WTC11 (cell line): ENCODE measurements around the gene CCDC39. TPM values are rescaled to one million over a fixed set of nuclear protein-coding genes. Genes with fewer than 3 reads are reported as not detected.

ENCODE experiments used
- ATAC-seq: fragments of 200-7000 bp; cut with Tn5 transposase; 2 replicates; pipeline ENCODE4 v1.10.0; 2021; ENCODE audit warnings: mild to moderate bottlenecking, moderate library complexity
- CTCF ChIA-PET: fragments of 300-600 bp; sonication (Branson Sonifier 250); formaldehyde crosslinking; loops from one replicate; lab custom pipeline; 2021; ENCODE audit warnings: antibody characterized with exemption; lab: Charles Lee
- POLR2A ChIA-PET: fragments of 350-600 bp; sonication (Branson Sonifier 250); formaldehyde crosslinking; loops from one replicate; lab custom pipeline; 2021; ENCODE audit warnings: antibody characterized with exemption; lab: Charles Lee
- DNase-seq: peaks from one replicate; pipeline ENCODE4 v3.0.0; 2021; ENCODE audit warnings: low spot score
- H3K27ac Mint-ChIP-seq: 2 replicates; pipeline ENCODE4 v1.8.0; 2021; ENCODE audit warnings: mixed read lengths
- H3K27me3 Mint-ChIP-seq: 2 replicates; pipeline ENCODE4 v1.8.0; 2021; ENCODE audit warnings: low read depth, mild to moderate bottlenecking, moderate library complexity, mixed read lengths
- H3K36me3 Mint-ChIP-seq: 2 replicates; pipeline ENCODE4 v1.8.0; 2021; ENCODE audit warnings: mixed read lengths
- H3K4me1 Mint-ChIP-seq: 2 replicates; pipeline ENCODE4 v1.8.0; 2022; ENCODE audit warnings: mixed read lengths
- H3K4me3 Mint-ChIP-seq: 2 replicates; pipeline ENCODE4 v1.8.0; 2021; ENCODE audit warnings: mild to moderate bottlenecking, moderate library complexity, mixed read lengths
- H3K9me3 Mint-ChIP-seq: 2 replicates; pipeline ENCODE4 v1.8.0; 2021; ENCODE audit warnings: mixed read lengths
- ATF2 ChIP-seq: sonication (generic); formaldehyde crosslinking; IDR thresholded peaks from 2 replicates; pipeline ENCODE4 v1.8.1; 2022; ENCODE audit warnings: low read depth, missing genetic modification reagents, borderline replicate concordance
- E2F4 ChIP-seq: sonication (generic); formaldehyde crosslinking; IDR thresholded peaks from 2 replicates; pipeline ENCODE4 v1.8.1; 2022; ENCODE audit warnings: low read depth, mild to moderate bottlenecking, moderate library complexity, missing genetic modification reagents, borderline replicate concordance
- ELF4 ChIP-seq: sonication (generic); formaldehyde crosslinking; IDR thresholded peaks from 2 replicates; pipeline ENCODE4 v1.8.1; 2022; ENCODE audit warnings: low read depth, mild to moderate bottlenecking, moderate library complexity, missing genetic modification reagents
- FOXK1 ChIP-seq: sonication (generic); formaldehyde crosslinking; IDR thresholded peaks from 2 replicates; pipeline ENCODE4 v1.8.0; 2022; ENCODE audit warnings: mild to moderate bottlenecking, moderate library complexity, missing genetic modification reagents
- HMGA2 ChIP-seq: fragments of 250-450 bp; sonication (Bioruptor Pico); IDR thresholded peaks from 2 replicates; pipeline ENCODE4 v1.4.0; 2021; ENCODE audit warnings: mild to moderate bottlenecking, moderate library complexity
- IRF2 ChIP-seq: sonication (generic); formaldehyde crosslinking; IDR thresholded peaks from 2 replicates; pipeline ENCODE4 v1.8.0; 2022; ENCODE audit warnings: low read depth, missing genetic modification reagents, borderline replicate concordance
- MYBL2 ChIP-seq: sonication (generic); formaldehyde crosslinking; IDR thresholded peaks from 2 replicates; pipeline ENCODE4 v1.8.1; 2023; ENCODE audit warnings: mild to moderate bottlenecking, moderate library complexity, missing genetic modification reagents
- NFATC4 ChIP-seq: fragments of 250-450 bp; sonication (Bioruptor Pico); IDR thresholded peaks from 2 replicates; pipeline ENCODE4 v1.9.0; 2021; ENCODE audit warnings: mild to moderate bottlenecking
- OVOL2 ChIP-seq: fragments of 250-450 bp; sonication (Bioruptor Pico); IDR thresholded peaks from 2 replicates; pipeline ENCODE4 v1.9.0; 2021; ENCODE audit warnings: mild to moderate bottlenecking, borderline replicate concordance
- PRRX2 ChIP-seq: fragments of 250-450 bp; sonication (Bioruptor Pico); IDR thresholded peaks from 2 replicates; pipeline ENCODE4 v1.8.0; 2021; ENCODE audit warnings: mild to moderate bottlenecking
- ZNF232 ChIP-seq: sonication (generic); formaldehyde crosslinking; IDR thresholded peaks from 2 replicates; pipeline ENCODE4 v1.8.0; 2022; ENCODE audit warnings: mild to moderate bottlenecking, missing genetic modification reagents
- ZNF396 ChIP-seq: fragments of 250-450 bp; sonication (Bioruptor Pico); IDR thresholded peaks from 2 replicates; pipeline ENCODE4 v1.8.0; 2021; ENCODE audit warnings: mild to moderate bottlenecking, moderate library complexity, borderline replicate concordance
- ZNF416 ChIP-seq: fragments of 250-450 bp; sonication (Bioruptor Pico); IDR thresholded peaks from 2 replicates; pipeline ENCODE4 v1.9.0; 2021; ENCODE audit warnings: mild to moderate bottlenecking, inconsistent platforms
- ZNF512 ChIP-seq: sonication (generic); formaldehyde crosslinking; IDR thresholded peaks from 2 replicates; pipeline ENCODE4 v1.8.1; 2022; ENCODE audit warnings: missing genetic modification reagents, borderline replicate concordance
- total RNA-seq: library from RNA; stranded (reverse); gene quantifications from 3 replicates; pipeline ENCODE4 v1.2.3, GENCODE V29; 2021
- TF ChIP-seq, protein P1 (sequence below): sonication (generic); formaldehyde crosslinking; IDR thresholded peaks from 2 replicates; pipeline ENCODE4 v1.8.1; 2023; ENCODE audit warnings: mild to moderate bottlenecking, missing genetic modification reagents, borderline replicate concordance

The CCDC39 gene
- total RNA-seq, 1 experiment from 2014 or later, result not detected

- no peak overlapping the region for H3K4me3 Mint-ChIP-seq
- ChIA-PET POLR2A (no interaction called here), CTCF (no interaction called here)
- ATAC-seq (no peak), DNase-seq (no peak)
- H3K36me3 Mint-ChIP-seq, result peaks cover 26% of the 10 kb centered on the region
- H3K9me3 Mint-ChIP-seq, result peaks cover 33% of the 10 kb centered on the region
- H3K4me1 Mint-ChIP-seq, result peaks cover 23% of the 10 kb centered on the region
- no peak overlapping the region for H3K27ac Mint-ChIP-seq
- TF ChIP-seq HMGA2 (CRISPR knock-in tag) (no peak), IRF2 (CRISPR knock-in tag) (no peak), PRRX2 (CRISPR knock-in tag) (no peak)
- TF ChIP-seq, all 79 proteins: peak for 0
- H3K27me3 Mint-ChIP-seq, result no peaks in the 10 kb centered on the region
Observed at GRCh38 chr3:180704532-180704931, 25.2 kb upstream of the CCDC39 start.

DNA sequence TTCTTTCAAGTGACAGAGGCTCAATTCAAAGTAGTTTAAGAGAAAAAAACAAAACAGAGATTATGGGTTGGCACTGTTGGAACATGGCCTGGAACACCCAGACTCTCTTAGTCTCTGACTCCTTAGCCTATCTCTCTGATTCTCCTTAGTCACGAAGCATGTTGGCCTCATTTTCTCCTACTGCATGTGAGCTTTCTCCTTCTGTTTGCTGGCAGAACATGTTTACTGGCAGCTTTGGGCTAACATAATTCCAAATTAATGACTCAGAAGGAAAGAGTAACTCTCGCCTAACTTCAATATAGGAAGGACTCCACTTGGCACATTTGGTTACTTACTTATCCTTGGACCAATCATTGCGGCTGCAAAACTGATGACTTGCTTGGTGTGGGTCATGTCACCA, 21.7 kb upstream of the CCDC39 start:
- peaks cover 33% of the 10 kb centered on the region for H3K9me3 Mint-ChIP-seq
- POLR2A ChIA-PET, result no interaction called here

GRCh38 chr3:180698760-180699270, 19.5 kb upstream of the CCDC39 start:
- no peak for DNase-seq
- peaks cover 17% of the 10 kb centered on the region for H3K9me3 Mint-ChIP-seq
- no peaks in the 10 kb centered on the region for H3K27me3 Mint-ChIP-seq
- H3K27ac Mint-ChIP-seq, result no peak overlapping the region; the same call in 1 of the 2 replicates
- TF ChIP-seq ZNF396 (no peak), MYBL2 (no peak), OVOL2 (CRISPR knock-in tag) (no peak), ZNF416 (no peak), ATF2 (CRISPR knock-in tag) (no peak), ELF4 (no peak)
- ATAC-seq, result no peak
- no peaks in the 10 kb centered on the region for H3K4me1 Mint-ChIP-seq
- POLR2A ChIA-PET, result no interaction called here
- peaks cover 11% of the 10 kb centered on the region for H3K36me3 Mint-ChIP-seq
- H3K4me3 Mint-ChIP-seq, result no peak overlapping the region
- CTCF ChIA-PET, result interaction anchor here (0.7 kb wide), 1 partner anchor 31 kb away, joined by 3 read pairs; no protein-coding TSS in a partner anchor

More for the DNA sequence above, 21.7 kb upstream of the CCDC39 start:
- Mint-ChIP-seq H3K4me3 (no peak overlapping the region), H3K36me3 (peaks cover 26% of the 10 kb centered on the region), H3K27me3 (no peaks in the 10 kb centered on the region), H3K27ac (no peak overlapping the region), H3K4me1 (no peaks in the 10 kb centered on the region)
- CTCF ChIA-PET, result no interaction called here
- DNase-seq (no peak), ATAC-seq (no peak)
- TF ChIP-seq NFATC4, result no peak
- TF ChIP-seq E2F4, result no peak
- no peak for TF ChIP-seq ZNF232 (CRISPR knock-in tag)
- no peak for TF ChIP-seq ZNF512 (CRISPR knock-in tag)
- no peak for TF ChIP-seq FOXK1
- TF ChIP-seq ZNF396, result no peak
- TF ChIP-seq, protein P1, sequence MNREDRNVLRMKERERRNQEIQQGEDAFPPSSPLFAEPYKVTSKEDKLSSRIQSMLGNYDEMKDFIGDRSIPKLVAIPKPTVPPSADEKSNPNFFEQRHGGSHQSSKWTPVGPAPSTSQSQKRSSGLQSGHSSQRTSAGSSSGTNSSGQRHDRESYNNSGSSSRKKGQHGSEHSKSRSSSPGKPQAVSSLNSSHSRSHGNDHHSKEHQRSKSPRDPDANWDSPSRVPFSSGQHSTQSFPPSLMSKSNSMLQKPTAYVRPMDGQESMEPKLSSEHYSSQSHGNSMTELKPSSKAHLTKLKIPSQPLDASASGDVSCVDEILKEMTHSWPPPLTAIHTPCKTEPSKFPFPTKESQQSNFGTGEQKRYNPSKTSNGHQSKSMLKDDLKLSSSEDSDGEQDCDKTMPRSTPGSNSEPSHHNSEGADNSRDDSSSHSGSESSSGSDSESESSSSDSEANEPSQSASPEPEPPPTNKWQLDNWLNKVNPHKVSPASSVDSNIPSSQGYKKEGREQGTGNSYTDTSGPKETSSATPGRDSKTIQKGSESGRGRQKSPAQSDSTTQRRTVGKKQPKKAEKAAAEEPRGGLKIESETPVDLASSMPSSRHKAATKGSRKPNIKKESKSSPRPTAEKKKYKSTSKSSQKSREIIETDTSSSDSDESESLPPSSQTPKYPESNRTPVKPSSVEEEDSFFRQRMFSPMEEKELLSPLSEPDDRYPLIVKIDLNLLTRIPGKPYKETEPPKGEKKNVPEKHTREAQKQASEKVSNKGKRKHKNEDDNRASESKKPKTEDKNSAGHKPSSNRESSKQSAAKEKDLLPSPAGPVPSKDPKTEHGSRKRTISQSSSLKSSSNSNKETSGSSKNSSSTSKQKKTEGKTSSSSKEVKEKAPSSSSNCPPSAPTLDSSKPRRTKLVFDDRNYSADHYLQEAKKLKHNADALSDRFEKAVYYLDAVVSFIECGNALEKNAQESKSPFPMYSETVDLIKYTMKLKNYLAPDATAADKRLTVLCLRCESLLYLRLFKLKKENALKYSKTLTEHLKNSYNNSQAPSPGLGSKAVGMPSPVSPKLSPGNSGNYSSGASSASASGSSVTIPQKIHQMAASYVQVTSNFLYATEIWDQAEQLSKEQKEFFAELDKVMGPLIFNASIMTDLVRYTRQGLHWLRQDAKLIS (CRISPR knock-in tag), result no peak
